ENCODE measurements around the gene TUBB6. TPM values are rescaled to one million over a fixed set of nuclear protein-coding genes. Genes with fewer than 3 reads are reported as not detected.

Gene TUBB6
- total and polyA plus RNA-seq, 10 of the 15 experiments (the other 5 are each of a cell fraction or from before 2014, with no cell fraction given): 27.4 to 262 (median 82.5) TPM

DNA sequence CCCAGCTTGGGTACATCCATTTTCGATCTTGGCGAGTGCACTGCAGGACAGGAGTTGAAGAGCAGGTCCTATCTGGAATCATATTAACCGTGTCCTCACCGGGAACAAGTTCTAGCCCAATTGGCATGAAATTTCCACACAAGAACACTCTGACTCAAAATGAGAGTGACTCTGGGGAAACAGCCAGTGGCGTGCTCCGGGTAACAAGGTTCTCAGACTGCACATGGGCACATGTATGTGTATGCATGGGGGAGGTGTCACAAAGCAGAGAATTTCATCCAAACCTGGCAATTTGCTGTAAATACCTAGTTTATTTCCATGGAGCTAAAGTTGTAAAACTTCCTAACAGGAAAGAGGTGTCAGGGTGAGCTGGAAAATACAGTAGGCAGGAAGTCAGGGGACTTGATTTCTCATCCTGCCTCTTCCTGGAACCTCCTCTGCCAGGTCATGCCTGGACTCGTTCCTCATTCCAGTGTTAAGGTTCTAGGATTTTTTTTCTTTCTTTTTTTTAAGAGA is 1.7 kb downstream of the TUBB6 start (continued):
- no peak for TF ChIP-seq RBBP5 (conservative IDR thresholded peaks at IDR 0.05)
- TF ChIP-seq RFX5 (IDR thresholded peaks at IDR 0.05; ENCODE audit: low read depth, low read length): no peak
- no peak for TF ChIP-seq ZSCAN29 (IDR thresholded peaks at IDR 0.05)
- TF ChIP-seq POLR2AphosphoS5 (IDR thresholded peaks at IDR 0.05; ENCODE audit: low read length): no peak; the same call in 1 of the 2 replicates
- peak; percentile 73 for TF ChIP-seq JUNB (IDR thresholded peaks at IDR 0.05)
- peak; percentile 66 for TF ChIP-seq JUND (IDR thresholded peaks at IDR 0.05; ENCODE audit: low read depth, low read length)
- TF ChIP-seq, protein P1, sequence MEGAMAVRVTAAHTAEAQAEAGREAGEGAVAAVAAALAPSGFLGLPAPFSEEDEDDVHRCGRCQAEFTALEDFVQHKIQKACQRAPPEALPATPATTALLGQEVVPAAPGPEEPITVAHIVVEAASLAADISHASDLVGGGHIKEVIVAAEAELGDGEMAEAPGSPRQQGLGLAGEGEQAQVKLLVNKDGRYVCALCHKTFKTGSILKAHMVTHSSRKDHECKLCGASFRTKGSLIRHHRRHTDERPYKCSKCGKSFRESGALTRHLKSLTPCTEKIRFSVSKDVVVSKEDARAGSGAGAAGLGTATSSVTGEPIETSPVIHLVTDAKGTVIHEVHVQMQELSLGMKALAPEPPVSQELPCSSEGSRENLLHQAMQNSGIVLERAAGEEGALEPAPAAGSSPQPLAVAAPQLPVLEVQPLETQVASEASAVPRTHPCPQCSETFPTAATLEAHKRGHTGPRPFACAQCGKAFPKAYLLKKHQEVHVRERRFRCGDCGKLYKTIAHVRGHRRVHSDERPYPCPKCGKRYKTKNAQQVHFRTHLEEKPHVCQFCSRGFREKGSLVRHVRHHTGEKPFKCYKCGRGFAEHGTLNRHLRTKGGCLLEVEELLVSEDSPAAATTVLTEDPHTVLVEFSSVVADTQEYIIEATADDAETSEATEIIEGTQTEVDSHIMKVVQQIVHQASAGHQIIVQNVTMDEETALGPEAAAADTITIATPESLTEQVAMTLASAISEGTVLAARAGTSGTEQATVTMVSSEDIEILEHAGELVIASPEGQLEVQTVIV (IDR thresholded peaks at IDR 0.05; ENCODE audit: borderline replicate concordance, partially characterized antibody): no peak
- TF ChIP-seq CREB1 (IDR thresholded peaks at IDR 0.05; ENCODE audit: low read depth): no peak
- no peak for TF ChIP-seq NFIC (IDR thresholded peaks at IDR 0.05; ENCODE audit: low read depth, low read length)
- no peak for TF ChIP-seq PAX8 (IDR thresholded peaks at IDR 0.05)
- TF ChIP-seq, protein P2, sequence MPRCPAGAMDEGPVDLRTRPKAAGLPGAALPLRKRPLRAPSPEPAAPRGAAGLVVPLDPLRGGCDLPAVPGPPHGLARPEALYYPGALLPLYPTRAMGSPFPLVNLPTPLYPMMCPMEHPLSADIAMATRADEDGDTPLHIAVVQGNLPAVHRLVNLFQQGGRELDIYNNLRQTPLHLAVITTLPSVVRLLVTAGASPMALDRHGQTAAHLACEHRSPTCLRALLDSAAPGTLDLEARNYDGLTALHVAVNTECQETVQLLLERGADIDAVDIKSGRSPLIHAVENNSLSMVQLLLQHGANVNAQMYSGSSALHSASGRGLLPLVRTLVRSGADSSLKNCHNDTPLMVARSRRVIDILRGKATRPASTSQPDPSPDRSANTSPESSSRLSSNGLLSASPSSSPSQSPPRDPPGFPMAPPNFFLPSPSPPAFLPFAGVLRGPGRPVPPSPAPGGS (IDR thresholded peaks at IDR 0.05; ENCODE audit: borderline replicate concordance, insufficient read depth, low read depth, low read length, poor library complexity, severe bottlenecking): no peak
- TF ChIP-seq, protein P3, sequence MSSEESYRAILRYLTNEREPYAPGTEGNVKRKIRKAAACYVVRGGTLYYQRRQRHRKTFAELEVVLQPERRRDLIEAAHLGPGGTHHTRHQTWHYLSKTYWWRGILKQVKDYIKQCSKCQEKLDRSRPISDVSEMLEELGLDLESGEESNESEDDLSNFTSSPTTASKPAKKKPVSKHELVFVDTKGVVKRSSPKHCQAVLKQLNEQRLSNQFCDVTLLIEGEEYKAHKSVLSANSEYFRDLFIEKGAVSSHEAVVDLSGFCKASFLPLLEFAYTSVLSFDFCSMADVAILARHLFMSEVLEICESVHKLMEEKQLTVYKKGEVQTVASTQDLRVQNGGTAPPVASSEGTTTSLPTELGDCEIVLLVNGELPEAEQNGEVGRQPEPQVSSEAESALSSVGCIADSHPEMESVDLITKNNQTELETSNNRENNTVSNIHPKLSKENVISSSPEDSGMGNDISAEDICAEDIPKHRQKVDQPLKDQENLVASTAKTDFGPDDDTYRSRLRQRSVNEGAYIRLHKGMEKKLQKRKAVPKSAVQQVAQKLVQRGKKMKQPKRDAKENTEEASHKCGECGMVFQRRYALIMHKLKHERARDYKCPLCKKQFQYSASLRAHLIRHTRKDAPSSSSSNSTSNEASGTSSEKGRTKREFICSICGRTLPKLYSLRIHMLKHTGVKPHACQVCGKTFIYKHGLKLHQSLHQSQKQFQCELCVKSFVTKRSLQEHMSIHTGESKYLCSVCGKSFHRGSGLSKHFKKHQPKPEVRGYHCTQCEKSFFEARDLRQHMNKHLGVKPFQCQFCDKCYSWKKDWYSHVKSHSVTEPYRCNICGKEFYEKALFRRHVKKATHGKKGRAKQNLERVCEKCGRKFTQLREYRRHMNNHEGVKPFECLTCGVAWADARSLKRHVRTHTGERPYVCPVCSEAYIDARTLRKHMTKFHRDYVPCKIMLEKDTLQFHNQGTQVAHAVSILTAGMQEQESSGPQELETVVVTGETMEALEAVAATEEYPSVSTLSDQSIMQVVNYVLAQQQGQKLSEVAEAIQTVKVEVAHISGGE (CRISPR knock-in tag; IDR thresholded peaks at IDR 0.05): no peak
- TF ChIP-seq, protein P4, sequence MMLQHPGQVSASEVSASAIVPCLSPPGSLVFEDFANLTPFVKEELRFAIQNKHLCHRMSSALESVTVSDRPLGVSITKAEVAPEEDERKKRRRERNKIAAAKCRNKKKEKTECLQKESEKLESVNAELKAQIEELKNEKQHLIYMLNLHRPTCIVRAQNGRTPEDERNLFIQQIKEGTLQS (IDR thresholded peaks at IDR 0.05; ENCODE audit: borderline replicate concordance, extremely low read depth, low read depth, low read length): no peak
- no peak for TF ChIP-seq TARDBP (IDR thresholded peaks at IDR 0.05; ENCODE audit: borderline replicate concordance)
- no peak for TF ChIP-seq NR2C1 (IDR thresholded peaks at IDR 0.05)
- TF ChIP-seq IKZF1 (conservative IDR thresholded peaks at IDR 0.05): peak; percentile 44; the same call in 1 of the 2 replicates
- TF ChIP-seq CREM (IDR thresholded peaks at IDR 0.05; ENCODE audit: low read depth): no peak
- no peak for TF ChIP-seq ZNF622 (IDR thresholded peaks at IDR 0.05)
- no peak for TF ChIP-seq CBX3 (IDR thresholded peaks at IDR 0.05; ENCODE audit: borderline replicate concordance, low read depth)
- peak; percentile 46; the same call in 1 of the 3 replicates for TF ChIP-seq POU2F2 (IDR thresholded peaks at IDR 0.05; ENCODE audit: borderline replicate concordance, low read depth, low read length)
- TF ChIP-seq YY1 (IDR thresholded peaks at IDR 0.05; ENCODE audit: low read depth, low read length): no peak
- TF ChIP-seq CBX5 (IDR thresholded peaks at IDR 0.05; ENCODE audit: low read depth): no peak
- TF ChIP-seq ZNF24 (IDR thresholded peaks at IDR 0.05): no peak
- no peak for TF ChIP-seq YBX1 (IDR thresholded peaks at IDR 0.05)
- TF ChIP-seq KDM1A (IDR thresholded peaks at IDR 0.05; ENCODE audit: borderline replicate concordance): no peak
- no peak for TF ChIP-seq POLR2A (IDR thresholded peaks at IDR 0.05; ENCODE audit: low read depth, low read length)
- TF ChIP-seq MYB (IDR thresholded peaks at IDR 0.05; ENCODE audit: borderline replicate concordance, low read depth, low read length): no peak
